GM19193 (cell line): ENCODE results near the gene COBLL1.

Experiments used
- POLR2A ChIP-seq: IDR thresholded peaks from 4 replicates; pipeline ENCODE4 v1.6.1; 2011; ENCODE audit not compliant: insufficient read depth, insufficient read length; ENCODE audit errors: extremely low read depth

Gene COBLL1

GRCh38 chr2:164644036-164644700 is 197.5 kb downstream of the COBLL1 start:
- TF ChIP-seq POLR2A: no peak

- TF ChIP-seq POLR2A: no peak
Observed at GRCh38 chr2:164642946-164643555, 198.6 kb downstream of the COBLL1 start.

GRCh38 chr2:164642268-164642667 is 199.4 kb downstream of the COBLL1 start:
- TF ChIP-seq POLR2A: no peak
